HT-29 (cell line): Measurements from ENCODE around the gene ACVR1C. TPM values are rescaled to one million over a fixed set of nuclear protein-coding genes. Genes with fewer than 3 reads are reported as not detected.

ENCODE experiments used
- DNase-seq: peaks from one replicate; pipeline ENCODE4 v3.0.0-alpha.2; 2015; ENCODE audit warnings: low spot score
- total RNA-seq: library from RNA; depleted of rRNA; stranded (reverse); fragments of >200 nt; shearing (Covaris generic); gene quantifications from 2 replicates; pipeline ENCODE4 v1.2.3, GENCODE V29; 2014; rRNA removed

The ACVR1C gene
- total RNA-seq, 1 experiment from 2014 or later: 0.03 TPM

GRCh38 chr2:157497638-157498314, 130.9 kb downstream of the ACVR1C start:
- peak; percentile 19 for DNase-seq

- DNase-seq: peak; percentile 79
These were observed 136.4 kb downstream of the ACVR1C start for GRCh38 chr2:157492189-157492773.

- no peak for DNase-seq
These were observed 138.7 kb downstream of the ACVR1C start for GRCh38 chr2:157489983-157490382.

- peak; percentile 63 for DNase-seq
These were observed 139.8 kb downstream of the ACVR1C start for GRCh38 chr2:157488877-157489276.

- DNase-seq: no peak
These were observed 140.9 kb downstream of the ACVR1C start for GRCh38 chr2:157487747-157488146.

GRCh38 chr2:157487271-157487610, 141.4 kb downstream of the ACVR1C start:
- DNase-seq: no peak

DNA sequence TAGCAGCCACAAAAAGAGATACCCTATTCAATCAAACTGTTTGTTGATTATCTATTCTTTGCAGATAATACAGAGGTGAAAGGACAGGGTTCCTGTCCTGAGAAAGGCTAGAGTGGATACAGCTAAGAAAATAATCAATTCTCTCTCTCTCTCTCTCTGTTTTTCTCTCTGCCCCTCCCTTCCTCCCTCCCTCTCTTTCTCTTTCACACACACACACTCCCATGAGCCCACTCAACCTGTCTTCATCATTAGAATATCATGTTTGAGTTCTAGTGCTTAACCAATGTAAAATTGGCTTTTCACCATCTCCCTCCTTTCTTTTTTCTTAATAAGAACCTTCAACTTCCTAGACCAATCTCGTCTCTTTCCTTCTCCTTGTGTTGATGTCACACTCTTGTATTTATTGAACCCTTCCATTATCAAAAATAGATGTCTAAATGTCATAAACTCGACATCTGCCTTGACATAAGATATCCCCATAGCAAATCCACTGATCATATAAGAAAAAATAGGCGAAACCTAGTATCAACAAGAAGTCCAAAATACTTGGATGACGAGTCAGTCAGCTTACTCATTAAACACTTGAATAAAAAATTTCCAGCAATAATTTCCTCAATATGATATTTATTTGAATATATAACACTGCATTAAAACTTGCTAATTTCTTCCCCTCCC, 141.9 kb downstream of the ACVR1C start:
- DNase-seq: peak; percentile 13

DNA sequence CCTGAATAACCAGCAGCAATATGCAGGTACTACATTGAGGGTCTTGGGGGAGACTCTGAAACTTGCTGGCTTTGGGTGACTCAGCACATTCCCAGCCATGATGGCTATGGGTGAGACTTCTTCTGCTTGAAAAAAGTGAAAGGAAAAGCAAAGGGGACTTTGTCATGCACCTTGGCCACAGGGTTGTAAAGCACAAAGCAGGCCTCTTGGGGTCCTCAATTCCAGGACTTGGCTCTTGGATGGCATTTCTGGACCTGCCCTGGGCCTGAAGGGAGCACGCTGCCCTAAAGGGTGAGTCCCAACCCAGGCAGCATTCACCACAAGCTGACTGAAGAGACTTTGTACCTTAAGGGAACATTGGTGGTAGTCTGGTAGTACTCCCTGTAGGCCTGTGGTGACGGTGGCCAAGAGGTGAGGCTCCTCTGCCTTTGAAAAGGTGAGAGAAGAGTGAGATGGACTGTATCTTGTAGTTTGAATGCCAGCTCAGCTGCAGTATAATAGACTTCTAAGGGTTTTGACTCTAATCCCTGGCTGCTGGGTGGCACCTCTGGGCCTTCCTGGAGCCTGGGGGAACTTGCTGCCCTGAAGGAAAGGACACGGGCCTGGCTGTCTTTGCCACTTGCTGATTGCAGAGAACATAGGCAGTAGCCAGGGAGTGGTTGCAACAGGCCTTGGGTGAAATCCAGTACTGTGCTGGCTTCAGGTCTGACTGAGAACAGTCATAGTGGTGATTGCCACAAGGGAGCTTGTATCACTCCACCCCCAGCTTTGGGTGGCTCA, 148.3 kb downstream of the ACVR1C start:
- no peak for DNase-seq

- DNase-seq: no peak
These were observed 149.3 kb downstream of the ACVR1C start for GRCh38 chr2:157479081-157480027.

- no peak for DNase-seq
These were observed 150.7 kb downstream of the ACVR1C start for GRCh38 chr2:157477919-157478318.

DNA sequence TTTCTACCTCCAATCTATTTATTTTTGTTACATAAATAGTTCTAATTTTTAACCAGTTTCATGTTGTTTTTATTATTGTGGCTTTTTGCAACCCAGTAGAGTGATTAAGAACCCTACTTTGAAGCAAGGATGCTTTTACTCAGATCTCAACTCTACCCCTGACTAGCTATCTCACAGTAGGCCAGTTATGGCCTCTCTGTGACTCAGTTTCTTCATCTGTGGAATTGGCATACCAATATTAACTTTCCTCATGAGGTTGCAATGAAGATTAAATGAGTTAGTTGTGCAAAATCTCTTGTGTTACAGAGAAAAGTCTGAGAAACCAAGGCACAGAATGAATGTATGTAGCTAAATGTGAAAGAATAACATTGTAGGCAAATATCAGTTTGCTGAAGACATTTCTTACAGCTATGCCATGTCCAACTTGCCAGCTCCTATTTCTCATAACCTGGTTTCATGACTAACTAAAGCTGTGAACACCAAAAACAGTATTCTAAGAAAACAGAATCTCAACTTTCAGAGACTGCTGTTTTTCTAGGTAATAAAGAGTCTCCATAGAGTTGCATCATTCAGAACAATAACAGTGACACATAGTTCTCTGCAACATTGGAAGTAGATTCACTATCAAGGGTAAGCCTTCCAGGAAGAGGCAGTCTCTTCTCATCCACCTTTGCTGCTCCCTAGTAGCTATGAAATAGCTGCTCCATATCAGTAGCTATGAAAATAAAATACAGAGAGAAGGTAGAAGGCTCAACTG, 151.5 kb downstream of the ACVR1C start:
- DNase-seq: no peak

Other genes starting within 250 kb of the ACVR1C start
- gene CYTIP, start 184.8 kb downstream of the ACVR1C start, total RNA-seq: 0.08 TPM in 1 of 2 replicates, not detected in the other
- 6.6 and 7.1 TPM in 2 replicates for gene ACVR1, start 247.5 kb upstream of the ACVR1C start, total RNA-seq